ENCODE data around the gene UROC1.

UROC1 gene

DNA sequence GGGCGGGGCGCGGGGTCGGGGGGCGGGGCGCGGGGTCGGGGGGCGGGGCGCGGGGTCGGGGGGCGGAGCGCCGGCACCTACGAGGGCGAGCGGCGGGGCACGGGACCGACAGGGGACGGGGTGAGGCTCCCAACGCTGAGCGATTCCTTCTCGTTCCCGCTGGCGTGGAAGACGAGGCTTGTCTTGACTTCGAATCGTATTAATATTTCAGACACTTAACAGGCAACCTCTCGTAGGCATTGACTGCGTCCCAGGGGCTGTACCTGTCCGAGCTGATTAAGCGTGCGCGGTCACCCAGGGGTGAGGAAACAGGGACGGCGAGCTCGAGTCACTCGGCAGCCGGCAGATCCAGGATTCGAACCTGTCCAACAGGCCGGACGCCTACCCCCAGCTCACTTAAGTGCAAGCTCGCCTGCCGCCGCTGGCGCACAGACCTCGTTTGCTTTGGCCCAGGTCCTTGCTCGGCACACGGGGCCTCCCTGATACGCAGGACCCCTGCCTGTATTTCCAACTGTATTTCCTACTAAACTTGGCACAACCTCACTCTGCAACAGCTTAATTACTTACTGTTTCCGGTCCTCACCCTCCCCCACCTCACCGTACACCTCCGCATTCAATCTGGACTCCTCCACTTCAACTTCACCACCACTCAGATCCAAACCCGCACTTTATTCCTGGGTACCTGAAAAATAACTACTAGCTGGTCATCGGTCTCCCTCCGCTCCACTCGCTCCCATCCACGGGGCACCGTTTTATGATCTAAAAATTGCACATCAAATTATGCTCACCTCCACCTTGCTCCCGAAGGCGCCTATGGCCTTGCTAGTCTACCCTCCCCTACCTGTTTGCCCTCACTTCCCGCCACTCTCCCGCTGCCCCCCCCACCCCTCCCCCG, 41.2 kb downstream of the UROC1 start:
- DNase-seq: peak; percentile 6

DNA sequence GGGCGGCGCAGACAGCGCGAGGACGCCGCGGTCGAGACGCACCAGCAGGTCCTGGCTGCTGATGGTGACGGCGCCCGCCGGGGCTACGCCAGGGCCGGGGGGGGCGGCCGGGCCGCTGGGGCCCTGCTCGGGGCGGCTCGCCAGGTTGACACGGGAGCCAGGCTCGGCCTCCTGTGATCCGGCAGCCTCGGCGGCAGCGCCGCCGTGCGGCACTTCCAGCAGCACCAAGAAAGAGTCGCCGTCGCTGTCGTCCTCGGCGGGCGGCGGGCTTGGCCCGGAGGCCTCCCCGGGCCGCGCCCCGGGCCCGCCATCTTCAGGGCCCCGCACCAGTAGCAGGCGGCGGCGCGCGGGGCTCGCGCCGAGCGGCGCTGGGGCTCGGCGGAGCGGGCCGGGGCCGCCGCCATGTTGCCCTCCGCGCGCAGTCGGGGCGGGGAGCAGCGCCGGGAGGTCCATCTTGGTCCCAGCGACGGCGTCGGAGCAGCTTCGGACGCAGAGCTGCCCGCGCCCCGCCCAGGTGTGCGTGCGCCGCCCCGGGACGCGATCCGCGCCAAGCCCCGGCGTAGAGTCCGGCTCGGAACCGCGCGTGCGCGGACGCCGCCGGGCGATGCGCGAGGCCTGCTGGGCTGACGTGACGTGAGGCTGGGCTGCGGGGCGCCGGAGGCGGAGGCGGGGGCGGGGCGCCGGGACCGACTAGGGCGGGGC, 42.0 kb downstream of the UROC1 start, which contains the start of gene ZXDC:
Gene ZXDC, minus strand, starts transcription at position 479 of the 702 bp plus-strand sequence. Its CDS starts 26 bp downstream, at position 453.
- peak; percentile 93 for DNase-seq

GRCh38 chr3:126474498-126475412, 42.8 kb downstream of the UROC1 start:
- peak; percentile 37 for DNase-seq

GRCh38 chr3:126473292-126474168, 44.0 kb downstream of the UROC1 start:
- no peak for DNase-seq

GRCh38 chr3:126472277-126473006, 45.1 kb downstream of the UROC1 start:
- peak; percentile 90 for DNase-seq

- no peak for DNase-seq
Observed at GRCh38 chr3:126469479-126469878, 48.1 kb downstream of the UROC1 start.

DNA sequence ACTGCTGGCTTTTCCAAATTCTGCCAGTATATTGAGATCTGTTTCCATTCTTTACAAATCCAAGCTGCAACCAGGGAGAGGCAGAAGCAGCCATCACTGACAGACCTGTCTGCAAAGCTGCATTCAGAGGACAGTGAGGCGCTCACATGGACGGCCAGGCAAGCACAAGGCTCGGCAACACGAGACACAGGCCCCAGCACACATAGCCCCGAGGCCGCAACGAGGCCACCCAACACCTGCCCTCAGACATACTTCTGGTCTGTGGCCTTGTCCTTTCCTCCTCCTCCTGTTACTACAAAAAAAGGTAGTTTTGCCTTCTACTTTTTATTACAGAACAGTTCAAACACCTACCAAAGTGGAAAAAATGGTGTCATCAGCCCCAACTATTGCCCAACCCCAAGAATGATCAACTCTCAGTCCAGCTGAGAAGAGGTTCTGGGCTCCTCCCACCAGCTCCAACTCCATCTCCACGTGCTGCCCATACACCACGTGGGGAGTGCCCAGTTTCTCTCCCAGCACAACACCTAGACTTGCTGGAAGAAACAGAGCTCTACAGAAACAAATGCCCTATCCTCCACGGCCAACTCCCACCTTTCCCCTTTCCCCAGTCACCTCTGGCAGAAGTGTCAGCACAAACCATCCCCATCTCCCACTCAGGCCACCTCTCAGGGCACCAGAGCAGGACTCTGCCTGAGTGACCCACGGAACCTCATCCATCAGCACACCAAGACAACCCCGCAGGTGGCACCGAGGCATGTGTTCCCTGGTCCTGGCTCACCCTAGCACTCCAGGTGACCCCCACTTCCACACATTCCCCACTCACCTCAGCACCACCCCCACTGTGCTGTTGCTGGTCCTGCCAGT, 49.3 kb downstream of the UROC1 start:
- DNase-seq: no peak

- DNase-seq: no peak
Observed at GRCh38 chr3:126467611-126467955, 50.0 kb downstream of the UROC1 start.

DNA sequence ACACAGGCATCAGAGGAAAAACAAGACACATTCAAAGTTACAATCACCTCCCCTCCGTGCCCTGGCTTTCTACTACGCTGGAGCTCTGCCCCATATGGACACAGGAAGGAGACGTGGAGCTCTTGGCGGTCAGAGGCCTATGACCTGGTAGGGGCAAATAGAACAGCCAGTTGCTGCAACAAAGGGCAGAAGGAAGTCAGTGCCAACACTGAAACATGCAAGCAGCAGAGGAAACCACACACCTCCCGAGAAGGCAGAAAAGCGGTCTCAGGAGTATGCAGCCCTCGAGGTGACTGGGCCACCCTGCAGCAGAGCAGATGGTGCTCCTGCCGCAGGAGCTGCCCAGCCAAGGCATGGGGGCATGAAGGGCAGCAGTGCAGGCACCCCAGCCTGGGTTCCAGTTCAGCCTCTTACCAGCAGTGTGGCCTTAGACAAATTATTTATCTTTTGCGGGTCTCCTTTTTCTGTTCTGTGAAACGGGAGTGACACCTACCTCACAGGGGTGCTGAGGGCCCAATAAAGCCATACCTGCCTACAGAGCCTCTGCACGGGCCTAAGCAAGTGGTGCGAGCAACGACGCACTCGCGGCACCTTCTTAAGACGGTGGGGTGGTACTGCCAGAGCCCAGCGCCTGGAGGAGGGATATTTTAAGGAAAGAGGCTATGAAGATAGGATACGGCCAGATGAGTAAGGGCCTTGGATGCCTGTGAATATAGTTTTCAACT, 50.5 kb downstream of the UROC1 start:
- no peak for DNase-seq

DNA sequence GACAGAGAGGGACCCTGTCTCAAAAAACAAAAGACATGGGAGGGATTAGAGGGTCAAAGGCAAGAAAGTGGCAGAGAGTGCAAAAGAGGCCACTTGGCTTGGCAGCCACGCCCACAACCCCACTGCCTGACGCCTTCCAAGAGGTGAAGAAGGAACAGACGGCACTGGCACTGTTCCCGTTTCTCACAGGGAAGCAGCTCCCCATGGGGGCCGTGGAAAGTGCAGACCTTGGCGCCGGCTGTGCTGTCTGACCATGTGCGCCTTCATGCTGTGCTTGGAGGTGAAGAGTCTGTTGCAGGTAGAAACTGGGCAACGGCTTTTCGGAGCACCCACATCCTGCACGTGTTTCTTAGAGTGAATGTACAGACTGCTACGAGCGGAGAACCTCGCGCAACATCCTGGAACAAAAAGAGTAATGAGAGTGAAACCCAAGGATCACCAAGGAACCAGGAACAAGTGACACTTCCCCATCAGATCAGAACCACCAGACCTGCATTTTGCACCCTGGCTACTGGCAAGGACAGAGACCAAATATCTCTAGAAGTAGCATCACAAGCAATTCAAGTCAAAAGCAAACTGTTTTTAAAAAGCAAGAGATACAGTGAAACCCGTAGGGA, 51.5 kb downstream of the UROC1 start:
- DNase-seq: no peak

DNA sequence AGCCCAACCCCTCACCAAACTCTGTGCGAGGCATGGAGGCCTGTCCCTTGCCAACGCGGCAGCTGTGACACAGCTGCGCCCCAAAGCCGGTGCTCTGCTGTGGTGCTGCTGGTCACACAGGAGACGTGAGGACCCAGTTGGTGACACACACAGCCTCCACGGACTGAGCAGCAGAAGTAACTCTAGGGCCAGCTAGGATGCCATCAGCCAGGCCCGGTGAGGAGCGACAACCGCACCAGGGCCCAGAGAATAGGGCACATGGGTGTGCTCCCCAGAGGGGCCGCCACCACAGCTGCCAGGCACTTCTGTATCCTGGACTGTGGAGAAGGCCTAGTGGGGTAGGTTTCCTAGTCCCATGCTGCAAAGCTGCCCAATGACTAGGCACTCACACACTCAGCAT, 52.6 kb downstream of the UROC1 start:
- no peak for DNase-seq

DNA sequence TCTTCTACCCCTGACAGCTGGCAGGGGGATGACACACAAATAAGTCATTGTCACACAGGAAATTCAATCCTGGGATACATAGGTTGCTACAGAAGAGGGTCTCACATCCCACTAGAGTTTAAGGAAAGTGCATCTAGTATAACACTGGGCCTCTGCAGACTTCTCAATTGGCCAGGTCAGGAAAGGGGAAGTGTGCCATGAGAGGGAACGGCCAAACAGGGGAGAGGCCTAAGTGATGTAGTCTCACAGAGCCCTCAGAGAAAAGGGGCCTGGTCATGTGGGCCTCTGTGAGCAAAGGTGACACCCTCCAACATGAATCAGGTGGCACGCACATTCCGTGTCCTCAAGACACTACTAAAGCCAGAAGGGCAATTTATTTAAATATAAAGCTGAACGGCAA, 53.1 kb downstream of the UROC1 start:
- no peak for DNase-seq

- DNase-seq: no peak
Observed at GRCh38 chr3:126464093-126464492, 53.5 kb downstream of the UROC1 start.

GRCh38 chr3:126463521-126463920, 54.1 kb downstream of the UROC1 start:
- DNase-seq: no peak

DNA sequence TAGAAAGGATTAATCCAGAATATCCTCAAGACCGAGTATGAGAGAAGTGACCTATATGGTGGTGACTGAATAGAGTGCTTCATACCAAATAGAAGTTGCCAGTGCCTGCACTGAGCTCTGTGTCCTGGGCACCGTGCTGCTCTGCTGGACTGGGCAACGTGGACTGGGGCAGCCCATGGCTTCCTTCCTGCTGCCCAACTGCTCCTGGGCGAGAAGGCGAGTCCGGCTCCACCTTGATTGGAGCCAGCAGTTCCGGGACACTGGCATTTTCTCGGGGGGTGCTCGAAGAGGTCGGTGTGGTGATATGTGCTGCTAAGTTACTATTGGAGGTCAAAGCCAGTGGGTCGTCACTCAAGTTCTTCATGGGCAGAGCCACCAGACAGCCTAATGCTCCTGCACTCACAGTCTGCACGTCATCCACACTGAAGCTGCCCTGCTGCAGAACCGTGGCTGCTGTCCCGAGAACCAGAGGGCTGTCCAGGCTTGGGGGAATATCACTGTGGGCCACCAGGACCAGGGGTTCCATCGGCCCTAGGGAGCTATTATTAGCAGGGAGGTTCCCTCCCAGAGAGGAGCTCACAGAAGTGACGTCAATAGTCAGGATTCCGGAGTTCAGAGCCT, 56.0 kb downstream of the UROC1 start:
- DNase-seq: no peak

- no peak for DNase-seq
Observed at GRCh38 chr3:126460381-126460780, 57.2 kb downstream of the UROC1 start.

DNA sequence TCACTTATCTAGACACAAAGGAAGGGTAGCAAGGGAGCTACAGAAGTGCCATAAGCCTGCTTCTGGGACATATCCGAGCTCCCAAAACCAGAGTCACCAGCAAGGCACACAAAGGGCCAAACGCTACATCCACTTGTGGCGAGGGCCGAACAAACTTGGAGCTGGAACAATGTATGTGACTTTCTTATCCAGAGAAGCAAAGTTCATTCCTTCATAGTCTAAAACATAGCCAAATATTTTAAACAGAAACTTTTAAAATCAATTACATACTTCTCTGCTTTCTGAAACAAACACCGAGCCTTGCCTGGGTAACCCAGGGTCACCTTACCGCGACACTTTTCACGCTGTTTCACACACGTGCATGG, 57.8 kb downstream of the UROC1 start:
- no peak for DNase-seq

DNA sequence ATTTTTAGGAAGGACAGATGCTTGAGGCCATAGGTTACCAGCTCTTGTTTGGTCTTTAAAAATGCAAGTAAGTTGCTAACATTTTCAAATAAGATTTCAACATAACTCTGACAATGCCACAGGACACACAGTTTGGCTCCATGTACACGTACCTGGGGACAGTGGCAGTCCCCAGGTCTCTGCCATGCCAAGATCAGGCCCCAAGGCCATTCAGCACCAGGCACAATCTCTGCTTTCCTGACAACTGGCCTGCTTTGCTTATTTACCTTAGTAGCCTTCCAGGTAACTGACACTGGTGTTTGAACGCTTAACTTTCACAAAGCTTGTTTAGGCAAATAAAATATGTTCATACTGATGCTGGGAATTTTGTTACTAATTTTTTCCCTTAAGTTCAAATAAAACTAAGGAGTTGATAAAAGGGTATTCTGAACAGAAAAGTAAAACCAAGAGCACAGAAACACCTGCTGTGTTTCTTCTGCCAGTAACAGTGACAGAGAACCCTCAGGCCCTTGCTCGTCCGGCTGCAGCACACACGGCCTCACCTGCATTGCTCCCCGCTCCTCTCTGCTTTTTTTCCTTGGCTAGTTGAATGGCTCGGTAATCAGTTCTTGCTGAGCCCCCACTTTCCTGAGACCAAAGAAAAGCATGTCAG, 58.3 kb downstream of the UROC1 start:
- no peak for DNase-seq
